HG03095 (cell line): ENCODE measurements around the gene TPM2.
"Not testable (repeated sequence)": the region's sequence is repeated elsewhere in the genome, so short reads cannot be mapped to it uniquely, and the experiment has no call there.

ENCODE experiments used
- ATAC-seq: cut with Tn5 transposase; IDR thresholded peaks from one replicate; pipeline ENCODE4 v1.9.1; 2021; ENCODE audit warnings: moderate library complexity; ENCODE audit not compliant: unreplicated experiment

TPM2 gene

GRCh38 chr9:35657546-35658136, 32.1 kb downstream of the TPM2 start, which contains the start of gene RMRP:
Gene RMRP, minus strand, starts transcription at chr9:35658019.
- ATAC-seq = peak; percentile 85

DNA sequence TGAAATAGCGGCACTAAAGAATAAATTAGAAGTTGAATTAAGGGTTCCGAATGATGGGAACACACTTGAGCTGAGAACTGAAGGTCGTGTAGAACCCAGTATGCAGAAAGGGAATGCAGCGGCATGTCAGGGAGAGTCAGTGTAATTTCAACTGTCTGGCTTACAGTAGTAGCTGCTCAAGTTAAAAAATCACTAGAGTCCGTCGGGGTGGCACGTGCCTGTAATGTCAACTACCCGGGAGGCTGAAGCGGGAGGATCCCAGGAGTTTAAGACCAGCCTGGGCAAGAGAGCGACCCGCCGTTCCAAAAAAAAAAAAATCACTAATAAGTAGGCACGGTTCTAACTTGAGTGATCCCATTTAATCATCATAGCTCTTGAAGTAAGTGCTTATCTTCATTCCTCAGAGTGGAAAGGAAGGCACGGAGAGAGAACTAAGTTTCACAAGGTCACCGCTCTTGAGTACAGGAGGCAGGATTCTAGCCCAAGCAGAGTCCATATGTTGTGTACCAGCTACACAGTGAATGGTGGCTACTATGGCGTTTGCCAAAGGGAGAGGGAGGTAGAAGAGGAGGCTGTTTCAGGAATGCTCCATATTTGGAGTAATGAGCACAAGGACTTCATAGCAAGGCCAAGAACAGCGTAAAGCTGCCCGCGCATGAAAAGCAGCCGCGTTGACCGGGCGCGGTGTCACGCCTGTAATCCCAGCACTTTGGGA, 32.7 kb downstream of the TPM2 start:
- ATAC-seq = no peak

DNA sequence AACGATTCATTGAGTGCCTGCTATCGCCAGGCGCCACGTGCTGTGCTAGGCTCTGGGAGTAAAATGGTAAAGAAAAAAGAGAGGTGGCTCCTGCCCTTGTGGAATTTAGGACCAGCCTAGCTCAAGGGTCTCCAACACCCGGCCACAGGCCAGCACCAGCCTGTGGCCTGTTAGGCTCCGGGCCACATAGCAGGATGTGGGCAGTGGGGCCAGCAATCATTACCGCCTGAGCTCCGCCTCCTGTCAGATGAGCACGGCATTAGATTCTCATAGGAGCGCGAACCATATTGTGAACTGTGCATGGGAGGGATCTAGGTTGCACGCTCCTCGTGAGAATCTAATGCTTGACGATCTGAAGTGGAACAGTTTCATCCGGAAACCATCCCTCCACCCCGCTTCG, 33.4 kb downstream of the TPM2 start:
- no peak for ATAC-seq

- ATAC-seq = no peak
Measured at GRCh38 chr9:35653611-35654010, 36.1 kb downstream of the TPM2 start.

GRCh38 chr9:35652829-35653209, 36.9 kb downstream of the TPM2 start:
- no peak for ATAC-seq

DNA sequence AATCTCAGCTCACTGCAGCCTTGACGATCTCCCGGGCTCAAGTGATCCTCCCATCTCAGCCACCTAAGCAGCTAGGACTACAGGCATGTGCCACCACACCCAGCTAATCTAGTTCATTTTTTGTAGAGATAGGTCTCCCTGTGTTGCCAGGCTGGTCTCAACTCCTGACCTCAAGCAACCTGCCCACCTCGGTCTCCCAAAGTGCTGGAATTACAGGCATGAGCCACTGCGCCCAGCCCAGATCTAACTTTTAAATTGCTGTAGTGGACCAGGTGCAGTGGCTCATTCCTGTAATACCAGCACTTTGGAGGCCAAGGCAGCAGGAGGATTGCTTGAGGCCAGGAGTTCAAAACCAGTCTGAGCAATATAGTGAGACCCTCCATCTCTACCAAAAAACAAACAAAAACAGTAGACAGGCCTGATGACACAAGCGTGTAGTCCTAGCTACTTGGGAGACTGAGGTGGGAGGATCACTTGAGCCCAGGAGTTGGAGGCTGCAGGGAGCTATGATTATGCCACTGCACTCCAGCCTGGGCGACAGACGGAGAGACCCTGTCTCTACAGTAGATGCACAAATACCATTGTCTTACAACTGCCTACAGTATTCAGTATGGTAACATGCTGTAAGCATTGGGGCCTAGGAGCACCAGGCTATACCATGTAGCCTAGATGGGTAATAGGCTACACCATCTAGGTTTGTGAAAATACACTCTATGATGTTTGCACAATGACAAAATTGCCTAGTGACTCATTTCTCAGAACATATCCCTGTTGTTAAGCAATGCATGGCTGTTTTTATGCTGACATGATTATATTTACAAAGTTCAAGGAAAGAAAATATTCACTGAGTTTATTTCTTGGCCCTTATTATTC, 37.5 kb downstream of the TPM2 start:
- no peak for ATAC-seq

DNA sequence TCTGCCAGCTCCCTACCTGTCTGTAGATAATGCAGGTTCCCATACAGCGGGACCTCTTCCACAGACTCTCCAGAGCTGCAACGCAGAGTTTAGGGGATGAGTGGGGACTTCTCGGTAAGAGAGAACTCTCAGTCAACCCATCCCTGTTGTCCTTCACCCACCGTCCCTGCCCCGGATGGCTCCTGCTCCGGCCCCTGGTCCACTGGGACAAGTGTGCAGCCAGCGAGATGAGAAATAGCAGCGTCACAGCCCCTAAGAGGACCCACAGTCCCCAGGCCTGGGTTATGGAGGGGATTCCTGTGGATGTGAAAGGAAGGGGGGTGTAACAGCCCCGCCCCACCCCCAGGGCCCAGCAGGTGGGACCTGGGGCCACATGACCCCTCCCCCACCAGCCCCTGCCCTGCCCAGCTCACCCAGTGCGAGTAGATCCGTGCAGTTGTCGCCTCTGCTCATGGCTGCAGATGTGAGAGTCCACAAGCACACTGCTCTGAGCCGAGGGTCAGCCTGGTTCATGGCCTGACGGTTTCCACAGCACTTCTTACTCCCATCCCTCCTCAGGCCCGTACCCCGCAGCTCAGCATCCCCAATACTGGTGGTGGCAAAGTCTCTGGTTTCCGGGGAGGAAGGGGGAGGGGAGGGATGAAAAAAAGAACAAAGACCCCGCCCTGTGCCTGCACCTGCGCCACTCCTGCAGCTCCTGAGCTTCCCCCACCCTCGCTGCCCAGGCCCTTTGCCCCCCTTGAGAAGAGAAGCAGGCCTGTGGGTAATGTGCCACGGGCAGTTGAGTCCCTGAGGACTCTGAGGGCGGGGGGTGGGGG, 39.2 kb downstream of the TPM2 start, which contains the start of gene SIT1:
TSS of gene SIT1 (minus strand) at position 591 of the 818 bp plus-strand sequence. CDS start at position 513, 78 bp downstream.
- ATAC-seq = no peak

GRCh38 chr9:35649431-35650340, 40.0 kb downstream of the TPM2 start:
- no peak for ATAC-seq

DNA sequence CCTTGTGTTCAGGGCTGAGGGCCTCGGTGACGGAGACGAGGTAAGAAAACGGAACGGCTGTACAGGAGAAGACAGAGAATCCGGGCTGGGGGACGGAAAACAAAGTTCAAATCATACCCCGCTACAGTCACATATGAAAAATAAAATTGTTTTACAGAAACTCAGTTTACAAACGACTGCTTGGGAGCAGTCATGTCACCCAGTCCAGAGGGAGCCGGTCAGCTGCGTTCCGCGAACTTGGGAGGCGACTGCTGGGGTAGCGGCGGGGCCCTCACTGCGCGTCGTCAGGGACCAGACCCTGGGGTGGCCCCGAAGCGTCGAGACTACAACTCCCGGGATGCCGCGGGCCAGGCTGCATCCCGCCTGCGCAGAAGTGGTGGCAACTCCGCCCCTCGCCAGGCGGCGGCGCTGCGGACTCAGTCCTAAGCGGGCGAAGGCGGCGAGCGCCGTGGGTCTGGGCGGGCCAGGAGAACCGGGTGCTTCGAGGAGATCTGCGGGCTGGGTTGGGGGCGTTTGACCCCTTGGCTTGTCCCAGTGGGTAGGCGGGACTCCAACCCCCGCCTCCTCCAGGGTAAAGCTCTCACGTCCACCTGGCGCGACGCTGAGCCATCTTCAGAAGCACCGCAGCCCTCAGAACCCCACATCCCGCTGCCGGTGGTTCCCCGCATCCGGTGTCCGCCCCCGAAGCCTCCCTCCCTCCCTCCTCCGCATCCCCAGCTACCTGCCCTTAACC, 43.0 kb downstream of the TPM2 start:
- ATAC-seq = peak; percentile 68

- no peak for ATAC-seq
Measured at GRCh38 chr9:35646153-35646532, 43.6 kb downstream of the TPM2 start.

DNA sequence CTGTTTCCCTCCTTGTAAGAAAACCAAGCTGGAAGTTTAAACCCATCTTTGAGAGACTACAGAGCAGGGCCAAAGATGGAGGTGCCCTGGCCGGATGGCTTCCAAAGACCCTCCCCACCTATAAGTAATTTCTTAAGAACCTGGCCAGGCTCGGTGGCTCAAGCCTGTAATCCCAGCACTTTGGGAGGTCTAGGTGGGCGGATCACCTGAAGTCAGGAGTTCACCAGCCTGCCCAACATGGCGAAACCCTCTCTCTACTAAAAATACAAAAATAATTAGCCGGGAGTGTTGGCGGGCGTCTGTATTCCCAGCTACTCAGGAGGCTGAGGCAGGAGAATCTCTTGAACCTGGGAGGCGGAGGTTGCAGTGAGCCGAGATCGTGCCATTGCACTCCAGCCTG, 44.0 kb downstream of the TPM2 start:
- not testable (repeated sequence) for ATAC-seq

DNA sequence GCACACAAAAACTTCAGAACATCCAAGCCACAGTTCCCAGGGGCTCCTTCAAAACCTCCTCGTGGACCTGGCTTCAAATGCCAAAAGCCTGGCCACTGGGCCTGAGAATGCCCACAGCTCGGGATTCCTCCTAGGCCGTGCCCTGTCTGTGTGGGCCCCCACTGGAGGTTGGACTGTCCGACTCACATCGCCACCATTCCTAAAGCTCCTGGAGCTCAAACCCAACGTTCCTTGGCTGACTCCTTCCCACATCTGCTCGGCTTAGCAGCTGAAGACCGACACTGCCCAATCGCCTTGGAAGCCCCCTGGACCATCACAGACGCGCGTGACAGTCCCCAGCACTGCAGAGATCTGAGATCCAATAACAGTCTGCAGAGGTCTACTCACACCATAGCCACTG, 46.7 kb downstream of the TPM2 start:
- ATAC-seq = no peak

- not testable (repeated sequence) for ATAC-seq
Measured at GRCh38 chr9:35641478-35641877, 48.2 kb downstream of the TPM2 start.

GRCh38 chr9:35640431-35640830, 49.3 kb downstream of the TPM2 start:
- not testable (repeated sequence) for ATAC-seq

- ATAC-seq = no peak
Measured at GRCh38 chr9:35639631-35640030, 50.1 kb downstream of the TPM2 start.

DNA sequence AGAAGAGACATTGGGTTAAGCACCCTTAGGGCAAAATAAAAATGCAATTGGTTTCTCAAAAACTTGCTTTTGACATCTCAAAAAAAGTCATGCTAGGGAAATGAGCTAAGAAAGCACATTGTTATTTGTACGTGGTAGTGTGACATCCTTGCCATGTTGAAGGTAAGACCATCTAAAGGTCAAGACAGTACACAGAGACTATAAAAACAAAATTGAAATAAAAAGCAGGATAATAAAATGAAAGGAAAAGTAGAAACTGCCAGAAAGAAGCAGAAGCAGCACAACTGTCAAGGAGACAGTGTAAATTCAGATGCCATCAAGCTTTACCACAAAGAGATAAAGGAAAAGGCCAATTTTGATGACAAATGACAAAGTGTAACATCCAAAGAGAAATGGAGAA, 50.5 kb downstream of the TPM2 start:
- ATAC-seq = not testable (repeated sequence)

DNA sequence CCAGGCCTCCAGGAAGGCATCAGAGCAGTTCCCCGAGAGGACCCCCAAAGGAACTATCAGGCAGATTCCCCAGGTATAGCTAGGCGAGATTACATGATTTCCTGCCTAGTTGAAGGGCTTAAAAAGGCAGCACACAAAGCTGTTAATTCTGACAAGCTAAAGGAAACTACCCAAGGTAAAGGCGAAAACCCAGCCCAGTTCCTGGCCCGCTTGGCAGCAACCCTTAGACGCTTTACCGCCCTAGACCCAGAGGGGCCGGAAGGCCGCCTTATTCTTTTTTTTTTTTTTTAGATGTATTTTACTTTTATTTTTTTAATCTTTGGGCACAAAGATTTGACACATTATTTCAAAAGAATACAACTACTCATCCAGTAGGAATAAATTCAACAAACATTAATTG, 51.0 kb downstream of the TPM2 start:
- ATAC-seq = not testable (repeated sequence)

- not testable (repeated sequence) for ATAC-seq
Measured at GRCh38 chr9:35637427-35637955, 52.2 kb downstream of the TPM2 start.

- not testable (repeated sequence) for ATAC-seq
Measured at GRCh38 chr9:35636877-35637246, 52.9 kb downstream of the TPM2 start.
